ENCODE results near the gene CLBA1.

Gene CLBA1

DNA sequence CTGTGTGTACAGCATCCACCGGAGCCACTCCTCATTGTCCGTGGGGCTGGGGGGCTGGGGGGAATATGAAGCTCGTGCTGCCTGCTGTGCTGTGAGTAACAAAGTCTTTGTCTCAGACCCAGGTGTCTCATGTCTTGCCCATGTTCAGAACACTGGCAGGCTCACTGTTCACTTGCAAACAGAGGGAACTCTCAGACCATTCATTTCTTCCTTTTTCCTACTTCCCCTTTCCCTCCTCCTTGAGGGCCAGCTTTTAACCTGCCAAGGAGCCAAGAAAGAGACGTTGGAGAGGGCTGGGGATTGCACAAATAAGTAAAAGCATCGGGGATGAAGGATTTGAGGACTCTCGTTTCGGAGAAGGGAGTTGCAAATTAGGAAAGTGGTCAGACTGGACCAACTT is 58.1 kb downstream of the CLBA1 start:
- no peak for FAIRE-seq
- DNase-seq (ENCODE audit: low spot score) = no peak
